ENCODE measurements around the gene LYPD1.

DNA sequence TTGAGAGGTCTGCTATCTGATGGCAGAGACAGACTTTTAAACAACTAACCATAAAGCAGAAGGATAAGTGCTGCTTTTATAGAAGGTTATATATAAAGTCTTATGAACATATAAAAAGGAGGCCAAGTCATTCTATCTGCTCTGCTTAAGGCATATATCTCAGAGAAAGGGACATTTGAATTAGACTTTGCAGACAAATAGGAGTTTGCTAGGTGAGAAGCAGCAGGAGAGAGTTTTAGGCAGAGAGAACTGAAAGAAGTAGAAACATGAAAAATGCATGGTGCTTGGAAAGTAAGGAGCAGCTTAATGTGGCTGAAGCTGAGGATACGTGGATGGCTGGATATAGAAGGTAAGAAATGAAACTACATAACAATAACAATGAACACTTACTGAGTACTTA lies 65.4 kb downstream of the LYPD1 start:
- TF ChIP-seq, protein P1, sequence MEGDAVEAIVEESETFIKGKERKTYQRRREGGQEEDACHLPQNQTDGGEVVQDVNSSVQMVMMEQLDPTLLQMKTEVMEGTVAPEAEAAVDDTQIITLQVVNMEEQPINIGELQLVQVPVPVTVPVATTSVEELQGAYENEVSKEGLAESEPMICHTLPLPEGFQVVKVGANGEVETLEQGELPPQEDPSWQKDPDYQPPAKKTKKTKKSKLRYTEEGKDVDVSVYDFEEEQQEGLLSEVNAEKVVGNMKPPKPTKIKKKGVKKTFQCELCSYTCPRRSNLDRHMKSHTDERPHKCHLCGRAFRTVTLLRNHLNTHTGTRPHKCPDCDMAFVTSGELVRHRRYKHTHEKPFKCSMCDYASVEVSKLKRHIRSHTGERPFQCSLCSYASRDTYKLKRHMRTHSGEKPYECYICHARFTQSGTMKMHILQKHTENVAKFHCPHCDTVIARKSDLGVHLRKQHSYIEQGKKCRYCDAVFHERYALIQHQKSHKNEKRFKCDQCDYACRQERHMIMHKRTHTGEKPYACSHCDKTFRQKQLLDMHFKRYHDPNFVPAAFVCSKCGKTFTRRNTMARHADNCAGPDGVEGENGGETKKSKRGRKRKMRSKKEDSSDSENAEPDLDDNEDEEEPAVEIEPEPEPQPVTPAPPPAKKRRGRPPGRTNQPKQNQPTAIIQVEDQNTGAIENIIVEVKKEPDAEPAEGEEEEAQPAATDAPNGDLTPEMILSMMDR (IDR thresholded peaks at IDR 0.05), result no peak
- TF ChIP-seq POLR2A (IDR thresholded peaks at IDR 0.05), result no peak
